HG03460 (cell line): Measurements from ENCODE around the gene GET4.
"Not testable (repeated sequence)": the region's sequence is repeated elsewhere in the genome, so short reads cannot be mapped to it uniquely, and the experiment has no call there.

Experiments used
- ATAC-seq: cut with Tn5 transposase; IDR thresholded peaks from one replicate; pipeline ENCODE4 v1.9.1; 2021; ENCODE audit not compliant: unreplicated experiment

Gene GET4

DNA sequence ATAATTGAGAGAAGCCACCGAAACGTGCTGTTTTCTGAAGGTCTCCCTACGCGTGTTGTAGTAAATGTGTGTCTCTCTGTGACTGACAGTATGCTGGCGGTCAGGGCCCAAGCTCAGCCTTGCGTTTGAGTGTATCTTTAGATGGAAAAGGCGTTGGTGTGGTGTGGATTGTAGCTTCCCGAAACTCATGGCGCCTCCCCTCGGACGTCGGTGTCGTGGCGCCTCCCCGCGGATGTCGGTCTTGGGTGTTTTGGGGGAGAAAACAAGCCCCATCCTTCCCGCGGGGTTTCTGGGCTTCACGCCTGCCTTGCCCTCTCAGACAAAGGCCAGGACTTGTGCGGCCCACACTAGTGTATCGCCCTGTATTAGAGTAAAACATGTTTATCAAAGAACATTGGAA, 31.3 kb upstream of the GET4 start:
- no peak for ATAC-seq

GRCh38 chr7:845731-846130, 30.6 kb upstream of the GET4 start:
- ATAC-seq: no peak

DNA sequence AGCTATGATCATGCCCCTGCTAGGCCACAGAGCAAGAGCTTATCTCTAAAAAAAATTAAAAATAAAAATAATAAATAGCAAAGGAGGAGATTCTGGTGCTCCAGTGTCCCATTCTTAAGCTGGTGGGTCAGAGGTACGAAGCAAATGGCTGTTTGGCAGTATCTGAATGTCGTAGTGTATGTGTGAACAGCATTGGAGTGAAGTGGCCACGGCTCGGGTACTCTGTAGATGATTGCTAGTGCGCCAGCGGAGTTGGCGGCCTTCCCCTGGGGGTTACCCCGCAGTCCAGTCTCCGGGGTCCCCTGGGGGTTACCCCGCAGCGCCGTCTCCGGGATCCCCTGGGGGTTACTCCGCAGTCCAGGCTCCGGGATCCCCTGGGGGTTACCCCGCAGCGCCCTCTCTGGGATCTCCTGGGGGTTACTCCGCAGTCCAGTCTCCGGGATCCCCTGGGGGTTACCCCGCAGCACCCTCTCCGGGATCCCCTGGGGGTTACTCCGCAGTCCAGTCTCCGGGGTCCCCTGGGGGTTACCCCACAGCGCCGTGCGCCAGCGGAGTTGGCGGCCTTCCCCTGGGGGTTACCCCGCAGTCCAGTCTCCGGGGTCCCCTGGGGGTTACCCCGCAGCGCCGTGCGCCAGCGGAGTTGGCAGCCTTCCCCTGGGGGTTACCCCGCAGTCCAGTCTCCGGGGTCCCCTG, 29.2 kb upstream of the GET4 start:
- ATAC-seq: not testable (repeated sequence)

DNA sequence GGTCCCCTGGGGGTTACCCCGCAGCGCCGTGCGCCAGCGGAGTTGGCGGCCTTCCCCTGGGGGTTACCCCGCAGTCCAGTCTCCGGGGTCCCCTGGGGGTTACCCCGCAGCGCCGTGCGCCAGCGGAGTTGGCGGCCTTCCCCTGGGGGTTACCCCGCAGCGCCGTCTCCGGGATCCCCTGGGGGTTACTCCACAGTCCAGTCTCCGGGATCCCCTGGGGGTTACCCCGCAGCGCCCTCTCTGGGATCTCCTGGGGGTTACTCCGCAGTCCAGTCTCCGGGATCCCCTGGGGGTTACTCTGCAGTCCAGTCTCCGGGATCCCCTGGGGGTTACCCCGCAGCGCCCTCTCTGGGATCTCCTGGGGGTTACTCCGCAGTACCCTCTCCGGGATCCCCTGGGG, 28.6 kb upstream of the GET4 start:
- ATAC-seq: not testable (repeated sequence)

DNA sequence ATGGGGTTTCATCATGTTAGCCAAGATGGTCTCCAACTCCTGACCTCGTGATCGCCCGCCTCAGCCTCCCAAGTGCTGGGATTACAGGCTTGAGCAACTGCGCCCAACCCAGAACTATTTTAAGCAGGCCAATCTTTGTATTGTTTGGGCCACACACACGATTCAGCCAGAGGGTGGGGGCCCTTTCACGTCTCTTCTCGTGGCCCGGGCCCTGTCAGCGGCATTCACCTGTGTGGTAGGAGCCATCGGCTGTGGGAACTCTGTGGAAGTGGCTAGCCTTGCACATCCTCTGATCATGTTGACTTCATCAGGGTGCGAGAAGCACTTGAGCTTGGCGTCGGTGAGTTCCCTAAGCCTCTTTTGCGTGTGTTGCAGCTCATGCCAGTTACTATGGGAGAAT, 27.2 kb upstream of the GET4 start:
- no peak for ATAC-seq

- no peak for ATAC-seq
These were observed 26.6 kb upstream of the GET4 start for GRCh38 chr7:849781-850180.

GRCh38 chr7:851204-851603, 25.1 kb upstream of the GET4 start:
- no peak for ATAC-seq

GRCh38 chr7:853366-854117, 22.8 kb upstream of the GET4 start:
- ATAC-seq: no peak

GRCh38 chr7:854118-854775, 22.1 kb upstream of the GET4 start:
- ATAC-seq: no peak

- no peak for ATAC-seq
These were observed 20.5 kb upstream of the GET4 start for GRCh38 chr7:855686-856369.

DNA sequence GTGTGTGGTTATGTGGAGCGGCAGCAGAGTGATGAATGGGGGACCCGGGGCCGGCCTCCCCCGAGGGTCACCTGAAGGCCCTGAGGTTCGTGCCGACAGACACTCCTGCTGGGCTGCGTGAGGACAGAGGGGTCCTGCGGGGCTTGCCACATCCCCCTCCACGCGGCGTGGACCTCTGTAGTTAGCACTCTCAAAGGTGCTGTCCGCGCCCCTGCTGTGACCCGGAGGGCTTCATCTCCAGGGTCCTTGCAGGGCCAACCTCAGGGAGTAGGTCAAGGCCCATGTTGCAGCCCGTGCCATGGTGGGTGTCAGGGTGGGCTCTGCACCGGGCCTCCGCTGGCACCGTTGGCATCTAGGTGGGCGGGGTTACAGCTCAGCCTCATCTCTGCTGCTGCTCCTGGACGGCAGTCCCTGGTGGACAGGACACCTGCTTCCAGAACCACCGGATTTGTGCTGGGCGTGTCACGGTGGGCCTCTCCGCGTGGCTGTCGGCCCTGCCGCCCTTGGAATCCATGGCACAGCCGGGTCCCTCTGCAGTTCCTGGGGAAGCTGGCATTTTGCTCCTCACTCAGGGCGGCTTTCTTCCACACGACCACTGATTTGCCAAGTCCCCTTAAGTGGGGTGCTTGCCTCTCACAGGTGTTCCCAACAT, 19.8 kb upstream of the GET4 start:
- ATAC-seq: no peak

DNA sequence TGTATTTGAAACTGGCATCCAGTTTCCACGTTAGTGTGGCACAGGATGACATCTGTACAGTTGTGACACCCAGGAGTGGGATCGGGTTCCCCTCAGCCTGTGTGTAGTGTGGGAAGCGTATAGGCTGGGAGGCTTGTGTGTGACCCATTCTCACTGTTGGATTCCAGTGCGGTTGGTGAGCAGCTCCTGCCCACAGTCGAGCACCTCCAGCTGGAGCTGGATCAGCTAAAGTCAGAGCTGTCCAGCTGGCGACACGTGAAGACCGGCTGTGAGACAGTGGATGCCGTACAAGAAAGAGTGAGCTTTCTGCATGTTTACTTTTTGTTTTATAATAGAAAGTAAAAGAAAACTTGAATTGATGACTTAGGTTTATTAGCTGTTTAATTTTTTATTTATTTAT, 18.7 kb upstream of the GET4 start:
- no peak for ATAC-seq

- no peak for ATAC-seq
These were observed 16.9 kb upstream of the GET4 start for GRCh38 chr7:859359-860030.

GRCh38 chr7:860149-860548, 16.2 kb upstream of the GET4 start:
- ATAC-seq: no peak

- ATAC-seq: no peak
These were observed 15.1 kb upstream of the GET4 start for GRCh38 chr7:861222-861621.

DNA sequence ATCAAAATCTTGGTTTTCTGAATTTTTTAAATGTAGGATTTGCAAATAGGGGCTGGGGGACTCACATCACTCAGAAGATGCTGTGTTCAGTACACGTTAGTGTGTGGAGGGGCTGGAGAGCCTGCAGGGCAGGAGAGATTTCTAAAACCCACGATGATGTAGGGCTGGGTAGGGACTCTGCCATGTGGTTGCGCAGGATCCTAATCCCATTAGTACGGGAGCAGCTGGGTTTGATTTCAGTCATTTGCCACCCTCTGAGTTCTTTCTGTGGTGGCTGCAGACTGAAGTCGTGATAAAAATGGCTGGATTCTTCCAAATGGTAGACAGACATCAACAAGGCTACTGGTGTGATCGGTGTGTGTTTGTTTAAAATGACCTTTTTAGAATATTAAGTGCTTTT, 14.2 kb upstream of the GET4 start:
- ATAC-seq: no peak

- no peak for ATAC-seq
These were observed 13.2 kb upstream of the GET4 start for GRCh38 chr7:863106-863505.

DNA sequence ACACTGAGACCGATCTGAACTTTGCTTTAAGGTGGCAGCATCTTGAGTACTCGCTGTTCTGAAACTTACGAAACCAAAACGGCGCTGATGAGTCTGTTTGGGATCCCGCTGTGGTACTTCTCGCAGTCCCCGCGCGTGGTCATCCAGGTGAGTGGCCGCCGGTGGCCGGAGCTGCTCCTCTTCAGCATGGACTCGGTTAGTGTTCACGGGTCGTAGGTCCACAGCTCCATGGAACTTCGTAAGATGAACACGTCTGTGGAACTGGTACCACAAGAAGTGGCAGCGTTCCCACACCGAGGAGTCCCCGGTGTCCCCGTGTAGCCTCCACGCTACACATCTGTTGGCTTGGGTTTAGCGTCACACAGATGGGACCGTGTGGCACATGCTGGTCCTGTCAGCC, 10.4 kb upstream of the GET4 start:
- ATAC-seq: no peak

DNA sequence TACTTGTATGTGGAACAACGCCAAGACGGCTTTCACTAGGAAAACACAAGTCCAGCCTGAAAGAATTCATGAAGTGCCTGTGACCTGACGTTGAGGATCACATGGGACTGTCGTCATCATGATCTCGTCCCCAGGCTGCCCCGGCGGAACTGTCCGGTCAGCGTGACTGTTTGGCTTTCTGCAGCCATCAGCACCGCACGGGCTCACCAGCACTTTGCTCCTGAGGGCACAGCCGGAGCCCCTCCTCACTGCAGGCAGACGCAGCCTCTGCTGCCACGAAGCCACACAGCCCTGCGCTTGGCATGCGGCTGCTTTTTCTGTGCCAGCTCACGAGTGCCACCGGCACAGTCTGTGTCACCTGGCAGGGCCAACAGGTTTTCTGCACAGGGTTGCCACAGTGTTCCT, 9.4 kb upstream of the GET4 start:
- no peak for ATAC-seq

DNA sequence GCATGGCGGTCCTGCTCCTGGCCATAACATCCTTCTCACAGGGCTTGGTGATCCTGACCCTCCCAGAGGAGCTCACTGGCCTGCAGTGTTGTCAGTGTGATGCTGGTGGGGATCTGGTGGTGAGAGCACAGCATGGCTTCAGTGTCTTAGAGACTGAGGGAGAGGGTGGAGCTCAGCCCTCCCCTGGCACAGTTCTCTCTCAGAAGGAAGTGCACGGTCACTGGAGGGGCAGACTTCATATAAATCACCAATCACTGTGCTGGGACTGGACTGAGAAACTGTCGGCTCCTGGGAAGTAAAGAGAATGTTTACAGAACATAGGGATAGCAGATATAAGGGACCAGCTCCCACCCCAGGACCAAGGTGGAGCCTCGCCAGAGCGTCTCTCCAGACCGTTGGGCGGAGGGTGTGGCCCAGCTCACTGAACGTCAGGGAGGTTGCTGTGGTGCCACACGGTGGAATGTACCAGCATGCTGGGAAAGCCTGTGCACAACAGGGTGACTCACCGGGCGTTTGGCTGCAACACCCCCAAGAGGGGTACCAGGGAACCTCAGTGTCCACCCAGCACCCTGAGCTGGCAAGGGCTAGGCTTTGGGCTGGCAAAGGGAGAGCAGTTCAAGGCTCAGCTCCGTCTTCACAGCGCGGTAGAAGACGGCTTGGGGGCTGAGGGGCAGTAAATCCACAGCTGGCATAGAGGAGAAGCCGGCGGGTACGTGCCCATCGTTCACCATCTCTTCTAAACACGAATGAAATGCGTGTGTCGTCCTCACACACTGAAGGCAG, 8.8 kb upstream of the GET4 start:
- no peak for ATAC-seq
